ENCODE data around the gene RAB44.

The RAB44 gene

GRCh38 chr6:36754582-36755434 is 57.2 kb downstream of the RAB44 start:
- DNase-seq, result no peak

- DNase-seq, result no peak
Measured at GRCh38 chr6:36755435-36756348, 58.1 kb downstream of the RAB44 start.

GRCh38 chr6:36756786-36757185 is 59.2 kb downstream of the RAB44 start:
- no peak for DNase-seq

- no peak for DNase-seq
Measured at GRCh38 chr6:36757206-36757605, 59.6 kb downstream of the RAB44 start.

- DNase-seq, result no peak
Measured at GRCh38 chr6:36757943-36758508, 60.4 kb downstream of the RAB44 start.

GRCh38 chr6:36758516-36759147 is 61.0 kb downstream of the RAB44 start:
- DNase-seq, result no peak

- DNase-seq, result peak; percentile 33
Measured at GRCh38 chr6:36759148-36759759, 61.6 kb downstream of the RAB44 start.

GRCh38 chr6:36760685-36761435 is 63.2 kb downstream of the RAB44 start:
- no peak for DNase-seq

GRCh38 chr6:36762123-36762522 is 64.5 kb downstream of the RAB44 start:
- no peak for DNase-seq

- no peak for DNase-seq
Measured at GRCh38 chr6:36765190-36765589, 67.6 kb downstream of the RAB44 start.

GRCh38 chr6:36765594-36766398 is 68.2 kb downstream of the RAB44 start:
- DNase-seq, result peak; percentile 67

- no peak for DNase-seq
Measured at GRCh38 chr6:36766399-36766945, 68.8 kb downstream of the RAB44 start.

- DNase-seq, result no peak
Measured at GRCh38 chr6:36769183-36769675, 71.6 kb downstream of the RAB44 start.

- DNase-seq, result no peak
Measured at GRCh38 chr6:36769676-36770499, 72.3 kb downstream of the RAB44 start.

GRCh38 chr6:36771145-36771544 is 73.5 kb downstream of the RAB44 start:
- DNase-seq, result no peak

- no peak for DNase-seq
Measured at GRCh38 chr6:36772397-36772796, 74.8 kb downstream of the RAB44 start.

- no peak for DNase-seq
Measured at GRCh38 chr6:36774331-36774730, 76.7 kb downstream of the RAB44 start.

GRCh38 chr6:36776167-36776566 is 78.5 kb downstream of the RAB44 start:
- no peak for DNase-seq

GRCh38 chr6:36777801-36778200 is 80.2 kb downstream of the RAB44 start:
- DNase-seq, result no peak

Data from amniotic stem cell (primary cell).